Hindlimb muscle (tissue), 1 donor: ENCODE data around the gene MSGN1. TPM values are rescaled to one million over a fixed set of nuclear protein-coding genes. Genes with fewer than 3 reads are reported as not detected.

Experiments used
- DNase-seq: peaks from one replicate; pipeline ENCODE4 v3.0.0-alpha.2; 2013
- polyA plus RNA-seq: library from polyadenylated mRNA; unstranded; fragments of 120-200 nt; gene quantifications from one replicate; pipeline ENCODE4 v1.2.1, GENCODE V29; 2013; ENCODE audit not compliant: insufficient read length

MSGN1 gene, protein sequence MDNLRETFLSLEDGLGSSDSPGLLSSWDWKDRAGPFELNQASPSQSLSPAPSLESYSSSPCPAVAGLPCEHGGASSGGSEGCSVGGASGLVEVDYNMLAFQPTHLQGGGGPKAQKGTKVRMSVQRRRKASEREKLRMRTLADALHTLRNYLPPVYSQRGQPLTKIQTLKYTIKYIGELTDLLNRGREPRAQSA
- polyA plus RNA-seq = 3.1 TPM

DNA sequence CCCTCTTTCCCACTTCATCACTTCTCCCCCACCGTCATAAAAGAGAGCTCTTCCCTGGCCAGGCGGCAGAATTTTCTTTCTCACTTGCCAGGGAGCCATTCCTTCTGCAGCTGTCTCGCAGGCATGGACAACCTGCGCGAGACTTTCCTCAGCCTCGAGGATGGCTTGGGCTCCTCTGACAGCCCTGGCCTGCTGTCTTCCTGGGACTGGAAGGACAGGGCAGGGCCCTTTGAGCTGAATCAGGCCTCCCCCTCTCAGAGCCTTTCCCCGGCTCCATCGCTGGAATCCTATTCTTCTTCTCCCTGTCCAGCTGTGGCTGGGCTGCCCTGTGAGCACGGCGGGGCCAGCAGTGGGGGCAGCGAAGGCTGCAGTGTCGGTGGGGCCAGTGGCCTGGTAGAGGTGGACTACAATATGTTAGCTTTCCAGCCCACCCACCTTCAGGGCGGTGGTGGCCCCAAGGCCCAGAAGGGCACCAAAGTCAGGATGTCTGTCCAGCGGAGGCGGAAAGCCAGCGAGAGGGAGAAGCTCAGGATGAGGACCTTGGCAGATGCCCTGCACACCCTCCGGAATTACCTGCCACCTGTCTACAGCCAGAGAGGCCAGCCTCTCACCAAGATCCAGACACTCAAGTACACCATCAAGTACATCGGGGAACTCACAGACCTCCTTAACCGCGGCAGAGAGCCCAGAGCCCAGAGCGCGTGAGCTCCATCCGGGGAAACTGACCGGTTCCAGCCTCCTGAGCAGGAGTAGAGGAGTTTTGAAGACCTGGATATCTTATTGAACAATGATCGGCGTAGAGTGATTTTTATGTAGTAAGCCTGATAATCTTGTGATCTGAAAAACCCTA lies at the start of gene MSGN1:
TSS of gene MSGN1 (plus strand) at position 65 of the 850 bp plus-strand sequence. CDS start at position 124, 59 bp downstream.
- no peak for DNase-seq

DNA sequence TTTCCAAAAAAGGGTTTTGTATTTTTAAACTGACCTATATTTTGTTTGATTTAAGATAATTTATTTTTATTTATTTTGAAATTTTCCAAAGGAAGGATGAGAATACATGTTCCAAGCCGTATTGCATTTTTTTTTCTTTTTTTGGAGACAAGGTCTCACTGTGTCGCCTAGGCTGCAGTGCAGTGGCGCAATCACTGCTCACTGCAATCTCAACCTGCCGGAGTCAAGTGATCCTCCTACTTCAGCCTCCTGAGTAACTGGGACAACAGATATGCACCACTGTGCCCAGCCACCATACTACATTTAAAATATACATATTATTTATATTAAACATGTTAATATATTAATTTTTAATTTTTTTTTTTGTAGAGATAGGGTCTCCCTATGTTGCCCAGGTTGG lies 47.4 kb upstream of the MSGN1 start:
- DNase-seq = no peak

DNA sequence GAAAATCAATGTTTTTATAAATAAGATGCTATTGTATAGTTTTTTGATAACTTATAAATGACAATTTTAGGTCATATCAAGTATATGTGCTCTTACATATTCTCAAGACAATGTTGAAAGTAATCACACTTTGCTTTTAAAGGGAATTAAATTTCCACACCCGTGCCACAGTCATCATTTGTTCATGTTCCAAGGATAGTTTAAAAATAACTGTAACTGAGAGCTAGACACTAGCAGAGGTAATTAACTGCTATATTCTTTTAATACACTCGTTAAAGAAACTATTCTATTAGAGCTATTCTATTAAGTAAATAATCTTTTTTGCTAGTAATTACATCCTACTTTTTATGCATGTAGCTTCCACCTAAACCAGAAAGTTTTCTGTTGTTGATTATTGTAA lies 44.3 kb upstream of the MSGN1 start:
- no peak for DNase-seq

DNA sequence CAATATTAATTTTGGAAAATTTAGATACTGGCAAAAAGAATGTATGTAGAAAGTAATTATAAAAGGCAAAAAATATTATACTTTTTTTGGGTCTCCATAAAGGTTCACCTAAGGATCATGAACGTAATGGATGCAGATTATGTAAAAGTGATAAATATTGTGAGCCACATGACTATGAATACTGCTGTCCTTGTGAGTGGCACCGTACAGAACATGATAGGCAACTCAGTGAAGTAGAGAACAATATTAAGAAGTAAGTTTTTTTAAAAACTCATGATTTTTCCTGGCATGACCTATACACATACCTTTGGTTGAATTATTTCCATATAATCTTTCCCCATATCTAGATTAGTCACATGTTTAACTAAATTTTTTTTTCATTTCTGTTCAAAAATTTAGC lies 43.7 kb upstream of the MSGN1 start:
- no peak for DNase-seq

DNA sequence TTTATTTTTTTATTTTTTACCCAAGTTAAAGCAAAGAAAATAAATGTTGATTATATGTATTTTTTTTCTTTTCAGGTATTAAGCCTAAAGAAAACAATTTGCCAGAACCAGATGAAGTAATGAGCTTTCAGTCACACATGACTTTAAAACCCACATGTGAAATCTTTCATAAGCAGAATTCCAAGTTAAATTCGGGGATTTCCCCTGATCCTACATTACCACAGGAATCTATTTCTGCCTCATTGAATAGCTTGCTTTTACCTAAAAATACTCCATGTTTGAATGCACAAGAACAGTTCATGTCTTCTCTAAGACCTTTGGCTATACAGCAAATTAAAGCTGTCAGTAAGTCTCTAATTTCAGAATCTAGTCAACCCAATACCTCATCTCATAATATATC lies 35.7 kb upstream of the MSGN1 start:
- no peak for DNase-seq

DNA sequence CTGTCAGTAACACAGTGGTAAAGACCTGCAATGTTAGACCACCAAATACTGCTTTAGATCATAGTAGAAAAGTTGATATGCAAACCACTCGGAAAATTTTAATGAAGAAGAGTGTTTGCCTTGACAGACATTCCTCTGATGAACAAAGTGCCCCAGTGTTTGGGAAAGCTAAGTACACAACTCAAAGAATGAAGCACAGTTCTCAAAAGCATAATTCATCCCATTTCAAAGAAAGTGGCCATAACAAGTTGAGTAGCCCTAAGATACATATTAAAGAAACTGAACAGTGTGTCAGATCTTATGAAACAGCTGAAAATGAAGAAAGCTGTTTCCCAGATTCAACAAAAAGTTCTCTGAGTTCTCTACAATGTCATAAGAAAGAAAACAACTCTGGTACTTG lies 34.8 kb upstream of the MSGN1 start:
- no peak for DNase-seq

DNA sequence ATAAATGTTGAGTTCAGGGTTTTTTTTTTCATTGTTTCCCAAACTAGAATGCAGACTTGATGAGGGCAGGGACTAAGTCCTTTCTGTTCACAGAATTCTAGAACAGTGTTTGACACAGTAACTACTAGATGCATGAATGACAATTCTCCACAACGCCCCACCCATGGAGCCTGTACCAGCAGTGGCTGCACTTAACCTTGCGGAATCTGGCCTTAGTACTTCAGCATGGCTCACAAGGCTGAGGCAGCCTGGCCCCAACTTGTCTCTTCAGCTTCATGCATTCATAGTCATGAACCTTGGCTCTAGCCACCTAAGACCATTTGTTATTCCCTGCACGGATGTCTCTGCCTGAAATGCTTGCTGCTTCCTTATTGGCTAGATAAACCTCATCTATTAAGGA lies 29.5 kb upstream of the MSGN1 start:
- no peak for DNase-seq

DNA sequence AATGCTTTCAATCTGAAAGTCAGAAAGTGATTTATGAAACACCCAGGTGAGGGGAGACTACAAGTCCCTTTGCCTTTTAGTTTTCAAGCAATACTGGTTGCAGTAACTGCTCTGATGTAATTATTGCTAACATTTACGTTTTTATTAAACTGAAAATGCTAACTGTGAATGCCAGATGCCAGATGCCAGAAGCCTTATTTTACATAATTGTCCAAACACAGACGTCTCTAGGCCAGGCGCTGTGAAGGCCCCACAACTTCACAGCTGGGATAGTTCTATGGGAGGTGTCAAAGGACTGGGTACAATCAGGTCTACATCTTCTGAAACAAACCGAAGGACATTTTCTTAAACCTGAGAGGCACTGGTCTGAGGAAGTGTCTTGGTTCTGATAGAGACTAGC lies 27.5 kb upstream of the MSGN1 start:
- no peak for DNase-seq

DNA sequence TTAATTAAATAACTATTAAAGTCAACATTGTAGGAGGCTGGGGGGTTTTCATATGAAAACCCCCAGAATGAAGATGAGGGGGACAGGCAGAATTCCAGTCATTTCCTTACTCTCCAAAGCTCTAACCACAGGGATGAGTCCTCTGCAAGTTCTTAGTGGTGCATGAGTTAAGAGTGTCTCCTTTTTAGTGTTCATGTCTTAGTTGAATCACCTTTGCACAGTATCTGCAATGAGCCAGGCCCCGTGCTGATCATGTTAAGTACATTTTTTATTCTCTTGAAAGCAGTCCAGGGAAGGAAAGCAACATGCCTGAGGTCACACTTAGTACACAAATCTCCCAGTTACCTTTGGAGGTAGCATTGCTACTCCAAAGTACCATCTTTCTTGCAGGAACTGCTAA lies 25.7 kb upstream of the MSGN1 start:
- DNase-seq = no peak

DNA sequence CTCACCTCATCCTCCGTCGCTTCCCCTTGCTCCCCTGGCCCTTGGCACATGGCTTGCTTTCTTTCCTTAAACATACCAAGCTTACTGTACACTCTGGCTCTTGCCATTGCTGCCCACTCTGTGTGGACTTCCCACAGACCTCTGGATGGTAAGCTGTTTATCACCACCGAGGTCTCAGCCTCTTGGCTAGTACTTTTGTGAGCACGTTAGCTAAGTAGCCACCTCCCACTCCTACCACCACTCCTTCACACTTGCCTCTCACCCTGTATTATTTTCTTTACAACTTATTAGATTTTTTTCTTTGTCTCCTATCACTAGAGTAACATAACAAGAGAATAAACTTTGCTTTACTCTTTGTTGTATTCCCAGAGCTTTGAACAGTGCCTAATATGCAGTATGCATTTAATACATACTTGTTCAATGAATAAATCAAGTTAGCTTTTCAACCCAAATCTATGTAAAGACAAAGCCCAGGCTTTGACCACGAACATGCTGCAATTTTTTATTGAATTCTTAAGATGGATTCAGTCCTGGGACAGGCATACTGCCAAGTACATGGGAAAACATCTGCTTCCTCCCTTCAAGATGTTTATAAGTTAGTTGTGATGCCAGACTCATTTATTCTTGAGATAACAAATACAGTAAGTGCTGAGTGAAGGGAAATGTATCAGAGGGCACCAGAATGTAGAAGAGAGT lies 25.0 kb upstream of the MSGN1 start:
- DNase-seq = peak; percentile 74

DNA sequence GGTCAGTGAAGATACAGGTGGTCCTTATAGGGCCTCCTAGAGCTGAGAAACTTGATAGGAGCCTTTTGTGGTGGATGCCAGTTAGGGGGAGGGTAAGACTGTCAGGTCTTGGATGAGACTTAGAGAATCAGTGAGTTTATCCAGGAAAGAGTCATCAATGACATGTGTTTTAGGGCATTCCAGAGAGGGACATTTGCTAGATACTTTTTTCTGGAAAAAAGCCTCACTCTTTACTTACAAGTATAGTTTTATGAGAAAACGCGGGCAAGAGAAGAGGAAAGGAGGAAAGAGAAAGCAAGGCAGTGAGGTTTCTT lies 24.5 kb upstream of the MSGN1 start:
- no peak for DNase-seq

DNA sequence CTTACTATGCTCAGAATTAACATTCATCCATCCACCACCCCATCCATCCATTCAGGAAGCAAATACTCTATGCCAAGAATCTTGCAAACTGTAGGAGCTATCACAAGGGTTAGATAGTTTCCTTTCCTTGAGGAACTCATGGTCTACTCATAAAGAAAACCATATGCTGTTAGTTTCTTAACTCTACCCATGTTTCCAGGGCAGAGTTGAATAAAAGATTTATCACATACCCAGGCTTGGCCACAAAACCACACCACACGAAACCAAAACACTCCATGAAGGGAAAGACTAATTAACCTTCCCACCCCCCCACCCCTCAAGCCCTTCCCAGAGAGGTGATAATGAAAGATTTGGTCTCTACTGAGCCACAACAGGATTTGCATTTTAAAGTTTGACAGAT lies 23.7 kb upstream of the MSGN1 start:
- DNase-seq = no peak

DNA sequence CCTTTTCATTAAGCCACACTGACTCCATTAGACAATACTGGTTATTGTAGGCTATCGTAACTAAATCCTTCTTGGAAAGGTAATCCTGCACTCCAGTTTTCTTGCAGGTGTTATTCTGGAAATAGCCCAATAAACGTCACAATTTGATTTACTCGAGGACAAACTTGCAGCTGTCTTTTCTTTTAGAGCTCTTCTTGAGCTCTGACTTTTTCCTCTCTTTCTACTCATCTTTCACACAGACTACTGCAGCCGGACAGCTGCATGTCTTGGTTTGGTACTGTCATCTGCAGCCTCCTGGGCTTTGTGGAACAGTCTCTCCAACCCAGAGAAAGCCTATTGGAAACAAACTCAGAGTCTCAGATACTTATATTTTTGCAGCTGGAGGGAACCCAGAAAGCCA lies 23.0 kb upstream of the MSGN1 start:
- DNase-seq = no peak

DNA sequence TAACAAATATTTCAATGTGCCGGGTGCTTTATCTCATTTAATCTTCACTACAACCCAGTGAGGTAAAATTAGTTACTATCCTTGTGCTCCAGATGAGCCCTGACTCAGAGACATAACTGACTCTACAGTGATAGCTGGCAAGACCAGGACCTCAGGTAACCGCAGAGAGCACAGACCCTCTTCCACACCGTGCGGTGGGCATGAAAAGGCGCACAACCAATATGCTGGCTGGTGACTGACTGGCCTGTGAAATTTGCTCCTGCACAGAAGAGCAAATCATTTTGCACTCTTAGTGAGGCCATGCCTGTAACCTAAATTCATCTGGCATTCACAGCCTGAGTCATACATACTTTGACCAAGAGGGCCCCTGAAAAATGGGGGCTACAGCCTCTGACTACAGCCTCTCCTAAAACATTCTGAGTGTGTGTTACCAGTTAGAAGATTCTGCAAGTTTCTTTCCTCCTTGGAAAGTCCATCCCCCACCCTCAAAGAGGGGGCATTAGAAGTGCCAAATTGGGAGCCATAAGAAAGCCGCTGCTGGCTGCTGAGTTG lies 22.4 kb upstream of the MSGN1 start:
- DNase-seq = no peak

DNA sequence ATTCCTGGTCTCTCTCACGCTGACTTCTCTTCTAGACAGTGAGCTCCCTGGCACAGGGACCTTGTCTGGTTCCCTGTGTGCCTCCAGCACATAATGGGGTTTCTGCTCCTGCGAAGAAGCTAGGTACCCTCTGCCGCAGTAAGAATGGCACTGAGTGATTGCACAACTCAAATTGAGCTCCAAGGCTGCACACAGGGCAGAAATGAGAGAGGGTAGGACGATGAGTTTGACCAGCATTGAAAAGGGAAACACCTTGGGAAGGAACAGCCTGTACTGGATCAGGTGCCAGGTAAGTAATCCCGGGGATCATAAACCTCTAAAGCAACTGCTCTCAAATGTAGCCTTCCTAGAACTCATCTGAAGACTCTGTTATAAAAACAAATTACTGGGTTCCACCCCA lies 21.0 kb upstream of the MSGN1 start:
- DNase-seq = no peak

DNA sequence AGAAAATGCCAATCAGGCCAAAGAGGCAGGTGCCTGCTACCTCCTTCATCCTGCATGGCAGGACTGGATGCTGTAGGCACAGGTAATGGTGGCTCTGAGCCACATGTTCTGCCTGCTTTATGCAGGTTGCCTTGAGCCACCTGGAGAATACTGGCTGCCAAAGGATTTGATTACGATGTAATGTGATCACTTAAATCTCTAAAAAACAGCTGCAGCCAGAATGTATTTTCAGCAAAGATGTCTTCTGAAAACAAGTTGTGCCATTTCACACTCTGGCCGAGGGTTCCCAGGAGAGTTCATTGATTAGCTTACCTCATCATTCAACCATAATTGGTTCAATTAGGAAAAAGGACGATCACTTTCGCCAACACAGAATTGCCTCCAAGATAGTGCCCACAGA lies 17.9 kb upstream of the MSGN1 start:
- DNase-seq = no peak

DNA sequence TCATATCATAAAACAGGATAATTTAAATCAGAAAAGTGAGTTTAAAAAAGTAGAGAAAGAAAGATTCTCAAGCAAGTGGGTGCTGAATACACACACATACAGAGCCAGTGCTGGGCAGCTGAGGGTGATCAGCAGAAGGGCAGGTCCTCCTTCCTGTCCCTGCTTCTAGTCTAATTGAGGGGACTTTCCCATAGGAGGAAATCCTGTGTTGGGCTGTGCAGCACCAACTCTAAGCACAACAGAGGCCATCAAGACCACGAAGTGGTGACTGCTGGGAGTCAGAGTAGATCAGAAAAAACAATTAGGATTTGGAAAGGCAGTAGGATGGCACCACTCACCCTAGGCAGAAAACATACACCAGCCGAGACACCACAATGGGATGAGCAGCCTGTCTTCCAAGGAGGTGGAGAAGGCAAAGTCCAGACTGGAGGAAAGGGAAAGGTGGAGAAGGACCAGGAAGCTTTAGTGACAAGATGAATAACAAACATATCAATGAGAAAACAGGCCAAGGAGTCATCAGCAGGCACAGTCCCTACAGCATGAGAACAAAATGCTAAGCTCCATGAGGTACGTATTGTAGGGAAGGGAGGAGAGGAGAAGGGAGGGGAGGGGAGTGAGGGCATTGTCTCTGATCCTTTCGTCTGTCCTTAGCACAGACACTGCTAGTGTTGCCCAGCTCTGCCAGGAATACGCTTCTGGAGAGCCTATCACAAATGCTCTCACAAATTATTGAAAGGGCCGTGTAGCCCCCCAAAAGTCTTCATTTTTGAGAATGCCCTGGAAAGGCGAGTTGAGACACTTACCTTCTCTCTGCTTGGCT lies 16.7 kb upstream of the MSGN1 start:
- no peak for DNase-seq

DNA sequence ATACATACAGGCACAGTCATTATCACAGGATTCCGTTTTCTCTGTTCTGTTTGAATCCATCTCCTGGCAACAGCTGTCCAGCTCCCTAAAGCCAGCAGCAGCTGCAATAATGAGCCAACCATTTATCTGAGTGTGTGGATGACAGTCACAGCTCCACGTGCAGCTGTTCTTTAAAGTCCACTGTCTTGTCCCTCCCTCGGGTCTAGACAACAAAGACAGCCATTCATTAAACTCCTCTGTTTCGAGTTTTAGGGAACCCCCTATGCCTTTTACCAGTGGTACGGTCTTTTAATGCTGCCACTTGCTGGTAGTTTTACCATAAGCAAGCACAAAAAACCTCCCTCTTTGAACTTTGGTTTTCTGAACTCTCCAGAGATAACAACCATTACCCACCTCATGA lies 16.0 kb upstream of the MSGN1 start:
- peak; percentile 70 for DNase-seq

DNA sequence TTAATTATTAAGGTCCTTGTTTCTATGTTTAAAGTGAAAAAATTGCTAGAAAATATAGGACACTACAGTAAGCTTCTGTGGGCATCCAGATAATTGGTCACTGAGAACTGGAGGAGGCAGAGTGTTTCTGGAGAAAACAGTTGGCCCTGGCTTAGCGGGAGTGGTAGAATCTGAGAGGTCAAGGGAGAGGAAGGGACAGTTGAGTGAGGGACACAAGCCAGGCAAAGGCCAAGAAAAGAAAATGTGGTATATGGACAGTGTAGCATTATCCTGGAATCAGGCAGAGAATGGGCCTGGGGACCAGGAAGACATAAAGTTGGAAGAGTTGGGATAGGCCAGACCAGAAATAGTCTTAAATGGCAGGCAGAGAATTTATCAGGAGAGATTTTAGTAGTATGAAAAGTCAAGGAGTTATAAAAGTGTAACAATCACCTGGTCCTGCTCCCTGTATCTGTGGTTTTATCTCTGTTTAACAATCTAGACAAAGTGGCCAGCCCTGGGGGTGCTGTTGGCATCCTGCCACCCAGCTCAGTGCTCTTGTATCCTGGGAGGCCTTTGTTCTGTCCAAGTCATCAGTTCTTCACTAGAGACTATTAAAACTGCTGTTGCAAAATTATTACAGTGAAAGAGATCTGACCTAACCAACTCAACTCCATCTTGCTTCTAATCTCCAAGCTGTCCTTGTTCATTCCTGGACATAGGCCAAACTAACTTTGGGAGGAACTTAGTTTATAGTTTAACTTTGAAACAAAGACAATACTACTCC lies 15.4 kb upstream of the MSGN1 start:
- no peak for DNase-seq

DNA sequence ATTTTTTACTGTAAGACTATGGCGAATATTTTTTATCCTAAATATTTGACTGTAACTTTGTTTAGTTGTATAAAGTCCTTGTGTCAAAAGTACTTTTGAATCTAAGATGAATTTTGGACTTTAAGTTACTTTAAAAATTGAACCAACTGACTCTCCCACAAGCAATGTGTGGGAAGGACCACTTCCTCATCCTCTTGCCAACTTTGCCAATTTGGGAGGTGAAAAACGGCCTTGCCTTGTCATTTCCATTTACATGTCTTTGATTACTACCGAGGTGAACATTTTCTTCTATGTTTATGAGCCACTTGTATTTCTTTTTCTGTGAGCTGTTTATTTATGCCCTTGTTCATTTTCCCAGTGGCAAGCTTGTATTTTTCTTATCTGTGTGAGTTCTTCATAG lies 12.8 kb upstream of the MSGN1 start:
- no peak for DNase-seq

DNA sequence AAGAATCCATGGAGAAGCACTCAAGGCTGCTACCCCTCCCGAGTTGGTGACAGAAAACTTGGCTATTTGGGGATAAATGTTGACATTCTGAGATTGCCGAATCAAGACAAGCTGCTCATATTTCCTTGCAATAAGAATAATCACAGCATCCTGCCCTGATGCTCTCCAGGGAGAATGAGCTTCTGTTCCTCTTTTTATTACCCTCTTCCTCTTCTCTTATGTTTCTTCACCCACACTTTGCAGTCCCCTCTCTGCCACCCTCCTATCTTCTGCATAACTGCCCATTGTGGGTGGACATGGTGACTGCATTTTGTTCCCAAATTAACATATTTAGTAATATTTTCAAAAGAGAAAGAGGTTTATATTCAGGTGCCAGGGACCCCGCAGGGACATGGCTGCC lies 11.9 kb upstream of the MSGN1 start:
- DNase-seq = no peak

DNA sequence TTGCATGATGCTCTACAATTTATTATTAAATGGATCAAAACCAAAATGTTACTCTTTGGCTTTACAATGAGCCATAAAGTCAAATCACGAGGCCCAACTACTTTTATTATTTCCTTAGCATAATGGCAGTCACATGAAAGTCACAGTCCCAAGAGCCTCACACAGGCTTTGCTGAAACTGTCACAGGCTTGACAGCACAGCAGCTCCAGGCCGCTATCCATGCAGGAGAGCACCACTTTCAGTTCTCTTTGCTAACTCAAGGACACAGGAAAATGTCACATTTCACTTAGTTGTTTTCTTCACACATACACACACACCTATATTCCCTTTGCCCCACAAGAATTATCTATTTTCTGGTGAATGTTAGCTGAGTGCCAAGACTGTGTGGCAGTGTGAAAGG lies 11.1 kb upstream of the MSGN1 start:
- DNase-seq = no peak
